Measurements from ENCODE around the gene MSH5. TPM values are rescaled to one million over a fixed set of nuclear protein-coding genes. Genes with fewer than 3 reads are reported as not detected.
A peak's percentile ranks its signal among the peaks of the same experiment; 100 is the strongest.

The MSH5 gene
- total and polyA plus RNA-seq, 2 of the 13 experiments (the other 11 are each of a cell fraction or from before 2014, with no cell fraction given), result 10.2 to 38.7 TPM

DNA sequence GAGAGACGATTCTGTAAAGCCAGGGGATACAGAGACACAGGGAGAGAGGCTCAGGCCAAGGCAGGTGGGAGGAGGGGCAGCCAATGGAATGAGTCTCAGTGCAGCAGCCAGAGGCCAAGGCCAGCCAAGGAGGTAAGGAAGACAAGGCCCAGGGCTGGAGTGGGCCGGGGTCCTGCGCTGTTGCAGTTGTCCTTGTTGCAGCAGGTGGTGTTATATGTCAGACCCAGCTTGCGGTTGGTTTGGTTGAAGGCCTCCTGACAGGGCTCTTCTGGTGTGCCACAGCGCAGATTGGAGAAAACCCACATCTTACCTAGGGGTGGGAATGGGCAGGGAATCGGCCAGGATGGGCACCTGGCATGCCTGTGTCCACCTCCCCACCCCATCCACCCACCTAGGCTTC is 20.8 kb upstream of the MSH5 start:
- in situ Hi-C loops (cut with HindIII; ENCODE audit: extremely low pct_ligation_motif_present, low pct_unique_long_range_greater_than_20kb) (no loop called here), intact Hi-C loops (cut with micrococcal nuclease; ENCODE audit: unreplicated experiment) (loop anchor here (5.0 kb wide), 1 partner anchor 37 kb away; the partner anchor contains the start of gene LY6G5C)
- Histone ChIP-seq H3K4me1 (ENCODE audit: insufficient read depth, low read length) (peaks cover 15% of the 10 kb centered on the region), H3K27me3 (ENCODE audit: control insufficient read depth in 1 of 2, insufficient read depth in 2 of 2, low read length in 2 of 2) (peaks cover 5 to 47% of the 10 kb centered on the region in 2 experiments; a peak in 4 of 5 replicates), H3K27ac (ENCODE audit: extremely low read length, insufficient read depth, low read length) (no peak overlapping the region), H3K9me3 (ENCODE audit: low read length) (no peaks in the 10 kb centered on the region), H2AFZ (ENCODE audit: low read length) (no peak overlapping the region), H3K36me3 (replicated peaks in 1 of 2; ENCODE audit: control insufficient read depth in 1 of 2, insufficient read depth in 2 of 2, low read length in 2 of 2) (no peaks in the 10 kb centered on the region), H3K4me2 (ENCODE audit: low read depth, low read length) (no peak overlapping the region), H3K9ac (ENCODE audit: insufficient read depth, low read depth, low read length) (no peak overlapping the region), H3K79me2 (ENCODE audit: insufficient read depth, low read length) (no peaks in the 10 kb centered on the region), H4K20me1 (ENCODE audit: insufficient read depth, low read length) (no peaks in the 10 kb centered on the region), H3K4me3 (replicated peaks in 1 of 3; ENCODE audit: insufficient read depth in 1 of 3, low read depth in 2 of 3, low read length in 3 of 3) (no peak overlapping the region)
- no peak for ATAC-seq
- no peak for FAIRE-seq
- no TSS peak for BruUV-seq (replicated peaks)
- CTCF ChIA-PET (ENCODE audit: low intra/inter-chr PET ratio, low total read pairs), result no interaction called here
- DNase-seq (ENCODE audit: low spot score), result no peak
- WGBS (ENCODE audit: low lambda C conversion rate), result 40% methylated on average over 5 of the region's 6 CpGs
- POLR2A ChIA-PET, result no interaction called here
- TF ChIP-seq NCOA5 (CRISPR knock-in tag; IDR thresholded peaks at IDR 0.05) (no peak), ZNF878 (CRISPR knock-in tag; IDR thresholded peaks at IDR 0.05) (no peak), ZNF598 (CRISPR knock-in tag; IDR thresholded peaks at IDR 0.05; ENCODE audit: borderline replicate concordance) (no peak), ZNF7 (CRISPR knock-in tag; IDR thresholded peaks at IDR 0.05) (no peak)
- TF ChIP-seq, protein P1, sequence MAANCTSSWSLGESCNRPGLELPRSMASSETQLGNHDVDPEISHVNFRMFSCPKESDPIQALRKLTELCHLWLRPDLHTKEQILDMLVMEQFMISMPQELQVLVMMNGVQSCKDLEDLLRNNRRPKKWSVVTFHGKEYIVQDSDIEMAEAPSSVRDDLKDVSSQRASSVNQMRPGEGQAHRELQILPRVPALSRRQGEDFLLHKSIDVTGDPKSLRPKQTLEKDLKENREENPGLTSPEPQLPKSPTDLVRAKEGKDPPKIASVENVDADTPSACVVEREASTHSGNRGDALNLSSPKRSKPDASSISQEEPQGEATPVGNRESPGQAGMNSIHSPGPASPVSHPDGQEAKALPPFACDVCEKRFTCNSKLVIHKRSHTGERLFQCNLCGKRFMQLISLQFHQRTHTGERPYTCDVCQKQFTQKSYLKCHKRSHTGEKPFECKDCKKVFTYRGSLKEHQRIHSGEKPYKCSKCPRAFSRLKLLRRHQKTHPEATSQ (CRISPR knock-in tag; IDR thresholded peaks at IDR 0.05; ENCODE audit: borderline replicate concordance), result no peak
- TF ChIP-seq, protein P2, sequence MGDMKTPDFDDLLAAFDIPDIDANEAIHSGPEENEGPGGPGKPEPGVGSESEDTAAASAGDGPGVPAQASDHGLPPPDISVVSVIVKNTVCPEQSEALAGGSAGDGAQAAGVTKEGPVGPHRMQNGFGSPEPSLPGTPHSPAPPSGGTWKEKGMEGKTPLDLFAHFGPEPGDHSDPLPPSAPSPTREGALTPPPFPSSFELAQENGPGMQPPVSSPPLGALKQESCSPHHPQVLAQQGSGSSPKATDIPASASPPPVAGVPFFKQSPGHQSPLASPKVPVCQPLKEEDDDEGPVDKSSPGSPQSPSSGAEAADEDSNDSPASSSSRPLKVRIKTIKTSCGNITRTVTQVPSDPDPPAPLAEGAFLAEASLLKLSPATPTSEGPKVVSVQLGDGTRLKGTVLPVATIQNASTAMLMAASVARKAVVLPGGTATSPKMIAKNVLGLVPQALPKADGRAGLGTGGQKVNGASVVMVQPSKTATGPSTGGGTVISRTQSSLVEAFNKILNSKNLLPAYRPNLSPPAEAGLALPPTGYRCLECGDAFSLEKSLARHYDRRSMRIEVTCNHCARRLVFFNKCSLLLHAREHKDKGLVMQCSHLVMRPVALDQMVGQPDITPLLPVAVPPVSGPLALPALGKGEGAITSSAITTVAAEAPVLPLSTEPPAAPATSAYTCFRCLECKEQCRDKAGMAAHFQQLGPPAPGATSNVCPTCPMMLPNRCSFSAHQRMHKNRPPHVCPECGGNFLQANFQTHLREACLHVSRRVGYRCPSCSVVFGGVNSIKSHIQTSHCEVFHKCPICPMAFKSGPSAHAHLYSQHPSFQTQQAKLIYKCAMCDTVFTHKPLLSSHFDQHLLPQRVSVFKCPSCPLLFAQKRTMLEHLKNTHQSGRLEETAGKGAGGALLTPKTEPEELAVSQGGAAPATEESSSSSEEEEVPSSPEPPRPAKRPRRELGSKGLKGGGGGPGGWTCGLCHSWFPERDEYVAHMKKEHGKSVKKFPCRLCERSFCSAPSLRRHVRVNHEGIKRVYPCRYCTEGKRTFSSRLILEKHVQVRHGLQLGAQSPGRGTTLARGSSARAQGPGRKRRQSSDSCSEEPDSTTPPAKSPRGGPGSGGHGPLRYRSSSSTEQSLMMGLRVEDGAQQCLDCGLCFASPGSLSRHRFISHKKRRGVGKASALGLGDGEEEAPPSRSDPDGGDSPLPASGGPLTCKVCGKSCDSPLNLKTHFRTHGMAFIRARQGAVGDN (CRISPR knock-in tag; IDR thresholded peaks at IDR 0.05), result peak; percentile 18; the same call in 1 of the 2 replicates

All from HepG2 (cell line).